ENCODE results near the gene NEK11. TPM values are rescaled to one million over a fixed set of nuclear protein-coding genes. Genes with fewer than 3 reads are reported as not detected.

NEK11 gene
- total RNA-seq, 2 donors from 2014 or later = 6.4 to 9.7 TPM

GRCh38 chr3:131387796-131388489 lies 361.3 kb downstream of the NEK11 start:
- Mint-ChIP-seq H3K36me3 (ENCODE audit: low read depth) (peaks cover 8% of the 10 kb centered on the region), H3K4me3 (no peak overlapping the region), H3K27ac (no peak overlapping the region), H3K27me3 (no peaks in the 10 kb centered on the region), H3K4me1 (peaks cover 27% of the 10 kb centered on the region)
- H3K9me3 ChIP-seq (ENCODE audit: control insufficient read depth, low read length, poor library complexity, severe bottlenecking) = no peaks in the 10 kb centered on the region
- DNase-seq (no peak), ATAC-seq (no peak)

GRCh38 chr3:131388490-131388799 lies 361.8 kb downstream of the NEK11 start:
- H3K4me1 Mint-ChIP-seq = peaks cover 27% of the 10 kb centered on the region
- no peaks in the 10 kb centered on the region for H3K27me3 Mint-ChIP-seq
- no peak overlapping the region for H3K27ac Mint-ChIP-seq
- H3K36me3 Mint-ChIP-seq (ENCODE audit: low read depth) = peaks cover 8% of the 10 kb centered on the region
- no peak overlapping the region for H3K4me3 Mint-ChIP-seq
- H3K9me3 ChIP-seq (ENCODE audit: control insufficient read depth, low read length, poor library complexity, severe bottlenecking) = no peaks in the 10 kb centered on the region
- DNase-seq (no peak), ATAC-seq (no peak)

GRCh38 chr3:131390331-131390730 lies 363.7 kb downstream of the NEK11 start:
- Mint-ChIP-seq H3K27me3 (no peaks in the 10 kb centered on the region), H3K4me1 (peaks cover 17% of the 10 kb centered on the region), H3K4me3 (no peak overlapping the region), H3K36me3 (ENCODE audit: low read depth) (no peaks in the 10 kb centered on the region), H3K27ac (no peak overlapping the region)
- DNase-seq = no peak
- H3K9me3 ChIP-seq (ENCODE audit: control insufficient read depth, low read length, poor library complexity, severe bottlenecking) = no peaks in the 10 kb centered on the region
- ATAC-seq = no peak

GRCh38 chr3:131393051-131393450 lies 366.4 kb downstream of the NEK11 start:
- Mint-ChIP-seq H3K4me3 (no peak overlapping the region), H3K36me3 (ENCODE audit: low read depth) (no peaks in the 10 kb centered on the region)

GRCh38 chr3:131393868-131394267 lies 367.2 kb downstream of the NEK11 start:
- no peak for ATAC-seq
- Mint-ChIP-seq H3K27ac (no peak overlapping the region), H3K36me3 (ENCODE audit: low read depth) (no peaks in the 10 kb centered on the region), H3K27me3 (peaks cover 5% of the 10 kb centered on the region), H3K4me3 (no peak overlapping the region), H3K4me1 (no peaks in the 10 kb centered on the region)
- no peak for DNase-seq
- H3K9me3 ChIP-seq (ENCODE audit: control insufficient read depth, low read length, poor library complexity, severe bottlenecking) = no peaks in the 10 kb centered on the region

More at GRCh38 chr3:131393051-131393450, 366.4 kb downstream of the NEK11 start:
- ATAC-seq (no peak), DNase-seq (no peak)
- Mint-ChIP-seq H3K27ac (no peak overlapping the region), H3K27me3 (peaks cover 5% of the 10 kb centered on the region), H3K4me1 (peaks cover 2% of the 10 kb centered on the region)
- no peaks in the 10 kb centered on the region for H3K9me3 ChIP-seq (ENCODE audit: control insufficient read depth, low read length, poor library complexity, severe bottlenecking)

- H3K4me3 Mint-ChIP-seq = no peak overlapping the region
Measured at GRCh38 chr3:131394400-131394799, 367.7 kb downstream of the NEK11 start.

GRCh38 chr3:131396170-131396569 lies 369.5 kb downstream of the NEK11 start:
- no peak overlapping the region for H3K27ac Mint-ChIP-seq
- H3K9me3 ChIP-seq (ENCODE audit: control insufficient read depth, low read length, poor library complexity, severe bottlenecking) = no peaks in the 10 kb centered on the region
- no peaks in the 10 kb centered on the region for H3K36me3 Mint-ChIP-seq (ENCODE audit: low read depth)
- no peaks in the 10 kb centered on the region for H3K4me1 Mint-ChIP-seq
- no peak for ATAC-seq
- H3K27me3 Mint-ChIP-seq = peaks cover 5% of the 10 kb centered on the region
- DNase-seq = no peak
- H3K4me3 Mint-ChIP-seq = no peak overlapping the region

More at GRCh38 chr3:131394400-131394799, 367.7 kb downstream of the NEK11 start:
- Mint-ChIP-seq H3K27me3 (peaks cover 5% of the 10 kb centered on the region), H3K36me3 (ENCODE audit: low read depth) (no peaks in the 10 kb centered on the region), H3K27ac (no peak overlapping the region), H3K4me1 (no peaks in the 10 kb centered on the region)
- no peaks in the 10 kb centered on the region for H3K9me3 ChIP-seq (ENCODE audit: control insufficient read depth, low read length, poor library complexity, severe bottlenecking)
- no peak for ATAC-seq
- DNase-seq = no peak

- H3K9me3 ChIP-seq (ENCODE audit: control insufficient read depth, low read length, poor library complexity, severe bottlenecking) = no peaks in the 10 kb centered on the region
- H3K27me3 Mint-ChIP-seq = peaks cover 5% of the 10 kb centered on the region
- no peaks in the 10 kb centered on the region for H3K36me3 Mint-ChIP-seq (ENCODE audit: low read depth)
- no peak for DNase-seq
- ATAC-seq = no peak
- H3K27ac Mint-ChIP-seq = no peak overlapping the region
- H3K4me1 Mint-ChIP-seq = no peaks in the 10 kb centered on the region
- no peak overlapping the region for H3K4me3 Mint-ChIP-seq
Measured at GRCh38 chr3:131397889-131398288, 371.2 kb downstream of the NEK11 start.

Other genes with a start within 250 kb of the NEK11 start
- gene ATP2C1, start 132.8 kb upstream of the NEK11 start, total RNA-seq = 10 to 100 TPM; 57.9 to 60.0 TPM
- gene ASTE1, start 52 bp upstream of the NEK11 start, total RNA-seq = 10 to 100 TPM; 24.3 to 24.4 TPM

All from T-helper 17 cell (primary cell).